Right lobe of liver (tissue), 4 donors: ENCODE data around the gene C12orf57.

Experiments
- CTCF ChIP-seq, 4 donors: fragments of 200-600 bp in 3 of 4; fragments of 450-650 bp in 1 of 4; IDR thresholded peaks; one replicate each; pipeline versions ENCODE4 v1.5.1 to v1.8.0; 2016 to 2022; ENCODE audit warnings: antibody characterized with exemption in 4 of 4, mild to moderate bottlenecking in 2 of 4
- POLR2A ChIP-seq: fragments of 450-650 bp; IDR thresholded peaks from one replicate; pipeline ENCODE4 v1.6.1; 2017; ENCODE audit warnings: antibody characterized with exemption, mild to moderate bottlenecking
- donor health status: DM: no; HTN: no; CAD: no.
- donor health status: DM: no; HTN: no; CAD: no.
- donor health status: DM: no; HTN: yes; CAD: no.

GRCh38 chr12:6915789-6916285 lies 28.0 kb upstream of the C12orf57 start:
- TF ChIP-seq CTCF (IDR thresholded peaks at IDR 0.05) (no peak), POLR2A (no peak)
